Keratinocyte (primary cell): ENCODE data around the gene LGALS4. TPM values are rescaled to one million over a fixed set of nuclear protein-coding genes. Genes with fewer than 3 reads are reported as not detected.

Experiments
- DNase-seq: peaks from one replicate; pipeline ENCODE4 v3.0.0-alpha.2; 2011; ENCODE audit warnings: low read depth, missing footprints, low spot score
- FAIRE-seq: peaks from 2 replicates; lab custom pipeline; 2011; peaks lifted over from hg19 to GRCh38; lab: Jason Lieb, UNC
- H2AFZ ChIP-seq: 2 replicates; pipeline ENCODE4 v1.6.0; 2012; ENCODE audit warnings: low read length, control low read depth, inconsistent platforms; ENCODE audit not compliant: control insufficient read depth
- H3K27ac ChIP-seq: 2 replicates; pipeline ENCODE4 v1.5.1; 2011; ENCODE audit warnings: low read length; ENCODE audit not compliant: control insufficient read depth, insufficient read depth
- H3K27me3 ChIP-seq: 3 replicates; pipeline ENCODE4 v1.6.0; 2011; ENCODE audit warnings: low read length; ENCODE audit not compliant: control insufficient read depth, insufficient read depth; ENCODE audit errors: extremely low read depth
- H3K36me3 ChIP-seq, 2 experiments: 2 replicates in 1 of 2; 3 replicates in 1 of 2; pipeline ENCODE4 v1.5.1; 2011; ENCODE audit warnings: low read length in 2 of 2, mild to moderate bottlenecking in 1 of 2; ENCODE audit not compliant: control insufficient read depth in 2 of 2, insufficient read depth in 2 of 2; ENCODE audit errors: extremely low read depth in 1 of 2
- H3K4me1 ChIP-seq: 3 replicates; pipeline ENCODE4 v1.5.1; 2011; ENCODE audit warnings: low read length; ENCODE audit not compliant: control insufficient read depth, insufficient read depth; ENCODE audit errors: extremely low read depth
- H3K4me2 ChIP-seq: 3 replicates; pipeline ENCODE4 v1.6.0; 2011; ENCODE audit warnings: low read depth, low read length; ENCODE audit not compliant: control insufficient read depth, insufficient read depth; ENCODE audit errors: extremely low read depth
- H3K4me3 ChIP-seq, 3 experiments: fragments of 200-600 bp in 1 of 3; sonication (generic) in 1 of 3; 2 replicates in 2 of 3; 3 replicates in 1 of 3; pipeline ENCODE4 v1.5.1; 2011 to 2016; ENCODE audit warnings: low read length in 3 of 3, mild to moderate bottlenecking in 3 of 3, control low read depth in 2 of 3, inconsistent platforms in 1 of 3, low read depth in 1 of 3, mixed read lengths in 1 of 3, mixed run types in 1 of 3, moderate library complexity in 1 of 3; ENCODE audit not compliant: control insufficient read depth in 2 of 3, insufficient read depth in 2 of 3; ENCODE audit errors: extremely low read depth in 1 of 3
- H3K79me2 ChIP-seq: 2 replicates; pipeline ENCODE4 v1.6.0; 2012; ENCODE audit warnings: low read length; ENCODE audit not compliant: control insufficient read depth, insufficient read depth
- H3K9ac ChIP-seq: 3 replicates; pipeline ENCODE4 v1.6.0; 2011; ENCODE audit warnings: low read length; ENCODE audit not compliant: control insufficient read depth, insufficient read depth; ENCODE audit errors: extremely low read depth
- H3K9me1 ChIP-seq: 3 replicates; pipeline ENCODE4 v1.6.0; 2011; ENCODE audit warnings: low read length; ENCODE audit not compliant: control insufficient read depth, insufficient read depth; ENCODE audit errors: extremely low read depth
- H3K9me3 ChIP-seq: 2 replicates; pipeline ENCODE4 v1.5.1; 2012; ENCODE audit warnings: low read depth, low read length; ENCODE audit not compliant: control insufficient read depth
- H4K20me1 ChIP-seq: 3 replicates; pipeline ENCODE4 v1.6.0; 2011; ENCODE audit warnings: low read length; ENCODE audit not compliant: control insufficient read depth, insufficient read depth; ENCODE audit errors: extremely low read depth
- CTCF ChIP-seq, 3 experiments: IDR thresholded peaks in 1 of 3; conservative IDR thresholded peaks in 1 of 3; optimal IDR thresholded peaks in 1 of 3; 2 replicates in 2 of 3; 3 replicates in 1 of 3; pipeline versions ENCODE3 to v1.5.1; 2011; ENCODE audit warnings: low read length in 3 of 3, mild to moderate bottlenecking in 3 of 3, moderate library complexity in 2 of 3, control low read depth in 1 of 3, inconsistent platforms in 1 of 3; ENCODE audit not compliant: insufficient read depth in 2 of 3; ENCODE audit errors: extremely low read depth in 1 of 3
- EZH2 ChIP-seq: IDR thresholded peaks from one replicate; pipeline ENCODE4 v1.6.1; 2012; ENCODE audit warnings: inconsistent platforms, mild to moderate bottlenecking, low read length, moderate library complexity
- dilution Hi-C: fragments of 300-500 bp; cut with MboI; formaldehyde crosslinking; loops from one replicate; pipeline ENCODE4 v1.7.0; 2020; ENCODE audit warnings: low sequenced_read_pairs; ENCODE audit not compliant: extremely low pct_ligation_motif_present
- polyA plus RNA-seq, 5 experiments: library from polyadenylated mRNA; depleted of rRNA in 3 of 5; stranded (reverse) in 3 of 5; stranded (forward) in 1 of 5; unstranded in 1 of 5; fragments of >200 nt; gene quantifications; 1 replicate in 1 of 5; 2 replicates in 3 of 5; 3 replicates in 1 of 5; pipeline versions ENCODE4 v1.2.1 to v1.2.3, GENCODE V29; 2011 to 2012; ENCODE audit warnings: missing spikeins in 2 of 5, low read depth in 1 of 5, low replicate concordance in 1 of 5

The LGALS4 gene
- polyA plus RNA-seq, 1 donor (not counting 4 experiments of a cell fraction or from before 2014, with no cell fraction given): 0.13 TPM

DNA sequence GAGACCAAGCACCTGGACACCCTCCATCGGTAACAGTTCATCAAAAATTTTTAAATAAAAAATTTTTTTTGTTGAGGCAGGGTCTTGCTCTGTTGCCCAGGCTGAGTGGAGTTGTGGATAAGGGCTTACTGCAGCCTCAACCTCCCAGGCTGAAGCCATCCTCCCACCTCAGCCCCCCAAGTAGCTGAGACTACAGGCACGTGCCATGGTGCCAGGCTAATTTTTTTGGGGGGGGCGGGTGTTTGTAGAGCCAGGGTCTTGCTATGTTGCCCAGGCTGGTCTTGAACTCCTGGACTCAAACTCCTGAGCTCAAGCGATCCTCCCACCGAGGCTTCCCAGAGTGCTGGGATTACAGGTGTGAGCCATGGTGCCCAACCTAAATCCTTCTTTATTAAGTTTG is 19.1 kb downstream of the LGALS4 start:
- Histone ChIP-seq H3K79me2 (peaks cover 1% of the 10 kb centered on the region), H3K9me1 (no peaks in the 10 kb centered on the region), H3K4me3 (no peak overlapping the region), H3K36me3 (no peaks in the 10 kb centered on the region), H3K4me1 (peaks cover 21% of the 10 kb centered on the region), H3K9ac (no peak overlapping the region), H4K20me1 (no peaks in the 10 kb centered on the region), H2AFZ (no peak overlapping the region), H3K4me2 (peak overlapping the region; percentile 77), H3K9me3 (no peaks in the 10 kb centered on the region), H3K27me3 (no peaks in the 10 kb centered on the region), H3K27ac (peak overlapping the region; percentile 92)
- dilution Hi-C loops: no loop called here
- no peak for DNase-seq
- no peak for FAIRE-seq
- TF ChIP-seq EZH2 (no peak), CTCF (optimal IDR thresholded peaks at IDR 0.05 in 1 of 3, IDR thresholded peaks at IDR 0.05 in 1 of 3, conservative IDR thresholded peaks at IDR 0.05 in 1 of 3; ENCODE audit: extremely low read depth in 1 of 3, insufficient read depth in 2 of 3, low read length in 3 of 3) (no peak)

DNA sequence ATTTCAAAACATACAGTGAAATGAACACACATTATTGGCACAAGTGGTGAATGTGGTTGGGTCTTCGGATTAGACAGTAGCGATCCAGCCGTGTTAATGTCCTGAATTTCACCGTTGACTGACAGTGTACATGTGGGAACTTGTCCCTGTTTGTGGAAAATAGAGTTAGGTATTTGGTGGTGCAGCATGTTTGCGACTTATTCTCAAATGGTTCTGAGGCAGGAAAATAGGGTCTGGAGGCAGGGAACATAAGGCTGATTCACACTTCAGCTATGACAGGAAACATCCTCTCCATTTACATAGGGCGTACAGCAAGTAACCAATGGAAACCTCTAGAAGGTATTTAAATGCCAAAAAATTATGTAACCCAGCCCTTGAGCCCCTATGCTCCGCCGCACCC is 19.6 kb downstream of the LGALS4 start:
- Histone ChIP-seq H3K9me1 (no peaks in the 10 kb centered on the region), H4K20me1 (no peaks in the 10 kb centered on the region), H3K4me3 (peak overlapping the region in 1 of 3 experiments; percentile 21), H3K36me3 (no peaks in the 10 kb centered on the region), H3K9me3 (no peaks in the 10 kb centered on the region), H3K9ac (peak overlapping the region; percentile 76), H3K27me3 (no peaks in the 10 kb centered on the region), H3K79me2 (peaks cover 1% of the 10 kb centered on the region), H3K27ac (peak overlapping the region; percentile 92), H2AFZ (no peak overlapping the region), H3K4me2 (peak overlapping the region; percentile 77), H3K4me1 (peaks cover 26% of the 10 kb centered on the region)
- TF ChIP-seq CTCF (optimal IDR thresholded peaks at IDR 0.05 in 1 of 3, IDR thresholded peaks at IDR 0.05 in 1 of 3, conservative IDR thresholded peaks at IDR 0.05 in 1 of 3; ENCODE audit: extremely low read depth in 1 of 3, insufficient read depth in 2 of 3, low read length in 3 of 3): no peak
- dilution Hi-C loops: no loop called here
- peak; percentile 88 for DNase-seq
- peak; percentile 97 for FAIRE-seq
